SKM-1 (cell line): ENCODE measurements around the gene MRPS27.

Source experiments
- DNase-seq: peaks from one replicate; lab custom pipeline; 2025; ENCODE audit not compliant: unreplicated experiment; lab: John Stamatoyannopoulos, UW

The MRPS27 gene

GRCh38 chr5:72234868-72235267 lies 85.2 kb downstream of the MRPS27 start:
- DNase-seq = no peak

- no peak for DNase-seq
These were observed 85.8 kb downstream of the MRPS27 start for GRCh38 chr5:72234265-72234700.

GRCh38 chr5:72233835-72234234 lies 86.2 kb downstream of the MRPS27 start:
- DNase-seq = no peak

- DNase-seq = no peak
These were observed 87.2 kb downstream of the MRPS27 start for GRCh38 chr5:72232838-72233237.

- DNase-seq = no peak
These were observed 87.9 kb downstream of the MRPS27 start for GRCh38 chr5:72231991-72232703.

- no peak for DNase-seq
These were observed 91.1 kb downstream of the MRPS27 start for GRCh38 chr5:72228960-72229359.

- DNase-seq = no peak
These were observed 93.1 kb downstream of the MRPS27 start for GRCh38 chr5:72226950-72227349.

GRCh38 chr5:72225741-72226140 lies 94.3 kb downstream of the MRPS27 start:
- DNase-seq = no peak

- no peak for DNase-seq
These were observed 95.0 kb downstream of the MRPS27 start for GRCh38 chr5:72224946-72225463.

- DNase-seq = no peak
These were observed 96.7 kb downstream of the MRPS27 start for GRCh38 chr5:72223371-72223770.

- DNase-seq = no peak
These were observed 97.5 kb downstream of the MRPS27 start for GRCh38 chr5:72222521-72222920.

- no peak for DNase-seq
These were observed 98.5 kb downstream of the MRPS27 start for GRCh38 chr5:72221541-72221940.

GRCh38 chr5:72221099-72221498 lies 98.9 kb downstream of the MRPS27 start:
- DNase-seq = no peak

- no peak for DNase-seq
These were observed 103.3 kb downstream of the MRPS27 start for GRCh38 chr5:72216756-72217155.

- DNase-seq = no peak
These were observed 105.9 kb downstream of the MRPS27 start for GRCh38 chr5:72214168-72214567.

- no peak for DNase-seq
These were observed 106.6 kb downstream of the MRPS27 start for GRCh38 chr5:72213482-72213881.

GRCh38 chr5:72212171-72212570 lies 107.9 kb downstream of the MRPS27 start:
- DNase-seq = no peak

- no peak for DNase-seq
These were observed 109.0 kb downstream of the MRPS27 start for GRCh38 chr5:72210888-72211678.

GRCh38 chr5:72209147-72210115 lies 110.6 kb downstream of the MRPS27 start:
- DNase-seq = no peak

- DNase-seq = no peak
These were observed 111.6 kb downstream of the MRPS27 start for GRCh38 chr5:72208324-72208926.

- no peak for DNase-seq
These were observed 113.0 kb downstream of the MRPS27 start for GRCh38 chr5:72206994-72207393.
